Tibial nerve (tissue), 4 donors: Measurements from ENCODE around the gene HIVEP2. TPM values are rescaled to one million over a fixed set of nuclear protein-coding genes. Genes with fewer than 3 reads are reported as not detected.

Source experiments
- DNase-seq, 2 donors: peaks; one replicate each; pipeline ENCODE4 v3.0.0-alpha.2; 2019; ENCODE audit warnings: low spot score in 2 of 2
- H3K27ac ChIP-seq, 4 donors: fragments of 200-600 bp; sonication (generic) in 3 of 4; one replicate each; pipeline ENCODE4 v1.5.1; 2017 to 2019; ENCODE audit warnings: mild to moderate bottlenecking in 1 of 4
- H3K27me3 ChIP-seq, 2 donors: fragments of 200-600 bp; sonication (generic) in 1 of 2; one replicate each; pipeline versions ENCODE4 v1.5.1 to v1.6.0; 2017 to 2019
- H3K36me3 ChIP-seq, 3 donors: fragments of 200-600 bp; sonication (generic); one replicate each; pipeline ENCODE4 v1.5.1; 2018 to 2019
- H3K4me1 ChIP-seq, 4 donors: fragments of 200-600 bp; sonication (generic) in 3 of 4; one replicate each; pipeline ENCODE4 v1.5.1; 2017 to 2019
- H3K4me3 ChIP-seq, 4 donors: fragments of 200-600 bp; sonication (generic) in 3 of 4; one replicate each; pipeline ENCODE4 v1.5.1; 2017 to 2019; ENCODE audit warnings: mild to moderate bottlenecking in 1 of 4, moderate library complexity in 1 of 4
- H3K9me3 ChIP-seq, 4 donors: fragments of 200-600 bp; sonication (generic) in 3 of 4; one replicate each; pipeline ENCODE4 v1.5.1; 2017 to 2019
- CTCF ChIP-seq, 5 experiments: fragments of 200-600 bp in 3 of 5; fragments of 450-650 bp in 2 of 5; sonication (generic) in 3 of 5; IDR thresholded peaks; one replicate each; pipeline ENCODE4 v1.5.1; 2016 to 2019; ENCODE audit warnings: antibody characterized with exemption in 5 of 5, mild to moderate bottlenecking in 3 of 5, moderate library complexity in 2 of 5
- EP300 ChIP-seq, 2 donors: sonication (generic); formaldehyde crosslinking; IDR thresholded peaks; one replicate each; pipeline ENCODE4 v1.6.1; 2017; ENCODE audit warnings: antibody characterized with exemption in 2 of 2, mild to moderate bottlenecking in 1 of 2
- POLR2A ChIP-seq, 2 donors: fragments of 450-650 bp; IDR thresholded peaks; one replicate each; pipeline ENCODE4 v1.6.1; 2017; ENCODE audit warnings: antibody characterized with exemption in 2 of 2, mild to moderate bottlenecking in 2 of 2, moderate library complexity in 2 of 2
- WGBS, 2 donors: methylation state at CpG; one replicate each; pipeline ENCODE4 v1.1.5; 2018; 5-methylcytosine and 5-hydroxymethylcytosine counted together
- total RNA-seq, 4 donors: library from RNA; depleted of rRNA; stranded (reverse); fragments of >200 nt; gene quantifications; one replicate each; pipeline ENCODE4 v1.1.0, GENCODE V29; 2016

Gene HIVEP2
- total RNA-seq, 4 donors from 2014 or later, result 15.9 to 24.0 (median 19.9) TPM

GRCh38 chr6:142886431-142887170 is 58.4 kb downstream of the HIVEP2 start:
- DNase-seq, result no peak
- no peaks in the 10 kb centered on the region for H3K36me3 ChIP-seq
- H3K27ac ChIP-seq, result peak overlapping the region in 2 of 4 donors; percentile 68 to 79
- TF ChIP-seq CTCF (IDR thresholded peaks at IDR 0.05) (peak in 3 of 5 experiments; percentile 12 to 29 (median 20)), EP300 (IDR thresholded peaks at IDR 0.05) (no peak)
- peaks cover 0 to 44% (median 27%) of the 10 kb centered on the region in 4 donors for H3K4me1 ChIP-seq
- WGBS, 2 donors, result 18 to 43% methylated on average over 4 of the region's 4 CpGs
- no peaks in the 10 kb centered on the region for H3K27me3 ChIP-seq
- no peak overlapping the region for H3K4me3 ChIP-seq
- no peaks in the 10 kb centered on the region for H3K9me3 ChIP-seq

- WGBS, 2 donors, result 14 to 19% methylated on average over 10 of the region's 10 CpGs
These were observed 59.7 kb downstream of the HIVEP2 start for GRCh38 chr6:142885182-142885867.

GRCh38 chr6:142884214-142885035 is 60.6 kb downstream of the HIVEP2 start:
- Histone ChIP-seq H3K4me1 (peaks cover 0 to 44% (median 27%) of the 10 kb centered on the region in 4 donors), H3K27ac (peak overlapping the region in 3 of 4 donors; percentile 26 to 79 (median 74)), H3K36me3 (no peaks in the 10 kb centered on the region), H3K27me3 (no peaks in the 10 kb centered on the region), H3K9me3 (no peaks in the 10 kb centered on the region), H3K4me3 (peak overlapping the region in 3 of 4 donors; percentile 15 to 41 (median 22))
- 63 to 68% methylated on average over 8 of the region's 8 CpGs for WGBS, 2 donors
- DNase-seq, result no peak
- TF ChIP-seq CTCF (IDR thresholded peaks at IDR 0.05) (no peak), POLR2A (IDR thresholded peaks at IDR 0.05) (no peak), EP300 (IDR thresholded peaks at IDR 0.05) (no peak)

More at GRCh38 chr6:142885182-142885867, 59.7 kb downstream of the HIVEP2 start:
- Histone ChIP-seq H3K27me3 (no peaks in the 10 kb centered on the region), H3K36me3 (no peaks in the 10 kb centered on the region), H3K9me3 (no peaks in the 10 kb centered on the region), H3K4me1 (peaks cover 0 to 44% (median 27%) of the 10 kb centered on the region in 4 donors), H3K27ac (peak overlapping the region; percentile 26 to 79 (median 67)), H3K4me3 (peak overlapping the region; percentile 8 to 41 (median 18))
- peak in 1 of 2 donors; percentile 31 for DNase-seq
- TF ChIP-seq EP300 (IDR thresholded peaks at IDR 0.05) (peak; percentile 35 to 84), CTCF (IDR thresholded peaks at IDR 0.05) (no peak)

DNA sequence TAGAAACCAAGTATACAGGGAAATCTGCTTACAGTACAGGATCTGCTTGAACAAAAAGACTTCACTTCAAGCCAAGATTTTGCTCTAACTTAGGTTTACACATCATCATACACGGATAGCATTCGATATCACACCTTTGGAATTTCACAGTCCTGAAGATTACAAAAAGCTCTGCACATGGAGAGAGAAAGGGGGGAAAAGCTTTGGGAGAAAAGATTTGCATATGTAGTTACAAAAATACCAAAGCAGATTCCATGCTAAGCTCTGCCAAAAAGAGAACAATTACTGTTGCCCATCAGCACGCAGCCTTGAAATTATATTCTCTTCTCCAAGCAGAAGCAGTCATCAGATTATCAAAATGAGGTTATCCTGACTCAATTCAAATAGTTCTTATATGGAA is 62.0 kb downstream of the HIVEP2 start:
- no peak for DNase-seq
- Histone ChIP-seq H3K9me3 (no peaks in the 10 kb centered on the region), H3K36me3 (no peaks in the 10 kb centered on the region), H3K4me1 (peaks cover 0 to 44% (median 27%) of the 10 kb centered on the region in 4 donors), H3K27ac (no peak overlapping the region), H3K27me3 (no peaks in the 10 kb centered on the region), H3K4me3 (no peak overlapping the region)
- 49 to 55% methylated on average over 3 of the region's 3 CpGs for WGBS, 2 donors
- TF ChIP-seq EP300 (IDR thresholded peaks at IDR 0.05), result no peak
- no peak for TF ChIP-seq POLR2A (IDR thresholded peaks at IDR 0.05)
- no peak for TF ChIP-seq CTCF (IDR thresholded peaks at IDR 0.05)
